Stimulated activated memory B cell treated with anti-CD40 and anti-IgM and Interleukin-4, amounts not matched to agents 10 μg/mL and 1 μg/mL and 100 μg/mL, for 72 hours (primary cell): ENCODE measurements around the gene ZSWIM6.

ENCODE experiments used
- ATAC-seq: fragments of 150-1000 bp; cut with Tn5 transposase; 2 replicates; pipeline ENCODE4 v1.10.0; 2021
- H3K27ac Mint-ChIP-seq: one replicate; pipeline ENCODE4 v1.8.0; 2022; ENCODE audit warnings: mild to moderate bottlenecking, mixed read lengths
- H3K27me3 Mint-ChIP-seq: one replicate; pipeline ENCODE4 v1.8.0; 2022; ENCODE audit warnings: mixed read lengths
- H3K36me3 Mint-ChIP-seq: one replicate; pipeline ENCODE4 v1.8.0; 2022; ENCODE audit warnings: mixed read lengths
- H3K4me1 Mint-ChIP-seq: one replicate; pipeline ENCODE4 v1.8.0; 2022; ENCODE audit warnings: mixed read lengths
- H3K4me3 Mint-ChIP-seq: one replicate; pipeline ENCODE4 v1.8.0; 2022; ENCODE audit warnings: mild to moderate bottlenecking, moderate library complexity, mixed read lengths
- H3K9me3 Mint-ChIP-seq: one replicate; pipeline ENCODE4 v1.8.0; 2022; ENCODE audit warnings: mixed read lengths

Gene ZSWIM6

GRCh38 chr5:61331407-61332357 lies at the start of gene ZSWIM6:
Gene ZSWIM6, plus strand, starts transcription at chr5:61332258. Its CDS starts 15 bp downstream, at chr5:61332273.
- Mint-ChIP-seq H3K27me3 (no peaks in the 10 kb centered on the region), H3K4me1 (peaks cover 58% of the 10 kb centered on the region), H3K9me3 (no peaks in the 10 kb centered on the region), H3K4me3 (peak within 1 kb of the TSS; percentile 86), H3K36me3 (peaks cover 9% of the 10 kb centered on the region), H3K27ac (peak within 1 kb of the TSS; percentile 83)
- peak; percentile 91 for ATAC-seq

GRCh38 chr5:61283471-61283870 lies 48.6 kb upstream of the ZSWIM6 start:
- Mint-ChIP-seq H3K27me3 (no peaks in the 10 kb centered on the region), H3K27ac (no peak overlapping the region), H3K4me3 (no peak overlapping the region), H3K36me3 (no peaks in the 10 kb centered on the region), H3K9me3 (no peaks in the 10 kb centered on the region), H3K4me1 (peaks cover 17% of the 10 kb centered on the region)
- ATAC-seq = no peak

- no peaks in the 10 kb centered on the region for H3K9me3 Mint-ChIP-seq
- H3K27ac Mint-ChIP-seq = no peak overlapping the region
- H3K27me3 Mint-ChIP-seq = no peaks in the 10 kb centered on the region
- no peaks in the 10 kb centered on the region for H3K36me3 Mint-ChIP-seq
- H3K4me3 Mint-ChIP-seq = no peak overlapping the region
- H3K4me1 Mint-ChIP-seq = peaks cover 9% of the 10 kb centered on the region
- no peak for ATAC-seq
Observed at GRCh38 chr5:61285531-61285930, 46.5 kb upstream of the ZSWIM6 start.

GRCh38 chr5:61286446-61287132 lies 45.5 kb upstream of the ZSWIM6 start:
- Mint-ChIP-seq H3K27me3 (no peaks in the 10 kb centered on the region), H3K4me1 (no peaks in the 10 kb centered on the region), H3K36me3 (no peaks in the 10 kb centered on the region), H3K27ac (no peak overlapping the region), H3K4me3 (no peak overlapping the region), H3K9me3 (no peaks in the 10 kb centered on the region)
- no peak for ATAC-seq

- ATAC-seq = no peak
- Mint-ChIP-seq H3K27ac (no peak overlapping the region), H3K27me3 (no peaks in the 10 kb centered on the region), H3K4me3 (no peak overlapping the region), H3K4me1 (no peaks in the 10 kb centered on the region), H3K9me3 (no peaks in the 10 kb centered on the region), H3K36me3 (no peaks in the 10 kb centered on the region)
Observed at GRCh38 chr5:61287474-61287873, 44.6 kb upstream of the ZSWIM6 start.

- Mint-ChIP-seq H3K27ac (no peak overlapping the region), H3K9me3 (no peaks in the 10 kb centered on the region), H3K4me1 (no peaks in the 10 kb centered on the region), H3K36me3 (no peaks in the 10 kb centered on the region), H3K27me3 (no peaks in the 10 kb centered on the region), H3K4me3 (no peak overlapping the region)
- peak; percentile 13 for ATAC-seq
Observed at GRCh38 chr5:61289241-61289640, 42.8 kb upstream of the ZSWIM6 start.

GRCh38 chr5:61289669-61290306 lies 42.3 kb upstream of the ZSWIM6 start:
- ATAC-seq = peak; percentile 39
- no peaks in the 10 kb centered on the region for H3K36me3 Mint-ChIP-seq
- no peak overlapping the region for H3K27ac Mint-ChIP-seq
- H3K9me3 Mint-ChIP-seq = no peaks in the 10 kb centered on the region
- H3K27me3 Mint-ChIP-seq = no peaks in the 10 kb centered on the region
- no peaks in the 10 kb centered on the region for H3K4me1 Mint-ChIP-seq
- no peak overlapping the region for H3K4me3 Mint-ChIP-seq

GRCh38 chr5:61290791-61291210 lies 41.3 kb upstream of the ZSWIM6 start:
- H3K27me3 Mint-ChIP-seq = no peaks in the 10 kb centered on the region
- H3K27ac Mint-ChIP-seq = no peak overlapping the region
- no peak overlapping the region for H3K4me3 Mint-ChIP-seq
- no peaks in the 10 kb centered on the region for H3K9me3 Mint-ChIP-seq
- no peak for ATAC-seq
- H3K36me3 Mint-ChIP-seq = no peaks in the 10 kb centered on the region
- peaks cover 5% of the 10 kb centered on the region for H3K4me1 Mint-ChIP-seq

GRCh38 chr5:61292062-61292657 lies 39.9 kb upstream of the ZSWIM6 start:
- H3K27ac Mint-ChIP-seq = no peak overlapping the region
- ATAC-seq = no peak
- H3K4me1 Mint-ChIP-seq = peaks cover 5% of the 10 kb centered on the region
- H3K27me3 Mint-ChIP-seq = no peaks in the 10 kb centered on the region
- H3K9me3 Mint-ChIP-seq = no peaks in the 10 kb centered on the region
- H3K4me3 Mint-ChIP-seq = no peak overlapping the region
- no peaks in the 10 kb centered on the region for H3K36me3 Mint-ChIP-seq

GRCh38 chr5:61293071-61293470 lies 39.0 kb upstream of the ZSWIM6 start:
- no peak overlapping the region for H3K4me3 Mint-ChIP-seq
- H3K27ac Mint-ChIP-seq = no peak overlapping the region
- peaks cover 9% of the 10 kb centered on the region for H3K4me1 Mint-ChIP-seq
- no peaks in the 10 kb centered on the region for H3K27me3 Mint-ChIP-seq
- no peak for ATAC-seq
- H3K9me3 Mint-ChIP-seq = no peaks in the 10 kb centered on the region
- no peaks in the 10 kb centered on the region for H3K36me3 Mint-ChIP-seq

- peaks cover 10% of the 10 kb centered on the region for H3K4me1 Mint-ChIP-seq
Observed at GRCh38 chr5:61293873-61294272, 38.2 kb upstream of the ZSWIM6 start.

GRCh38 chr5:61295365-61295764 lies 36.7 kb upstream of the ZSWIM6 start:
- no peak overlapping the region for H3K27ac Mint-ChIP-seq
- no peaks in the 10 kb centered on the region for H3K9me3 Mint-ChIP-seq
- H3K4me3 Mint-ChIP-seq = no peak overlapping the region
- H3K4me1 Mint-ChIP-seq = peaks cover 10% of the 10 kb centered on the region
- no peaks in the 10 kb centered on the region for H3K36me3 Mint-ChIP-seq
- ATAC-seq = no peak
- no peaks in the 10 kb centered on the region for H3K27me3 Mint-ChIP-seq

More at GRCh38 chr5:61293873-61294272, 38.2 kb upstream of the ZSWIM6 start:
- H3K36me3 Mint-ChIP-seq = no peaks in the 10 kb centered on the region
- H3K27me3 Mint-ChIP-seq = no peaks in the 10 kb centered on the region
- no peaks in the 10 kb centered on the region for H3K9me3 Mint-ChIP-seq
- H3K27ac Mint-ChIP-seq = no peak overlapping the region
- H3K4me3 Mint-ChIP-seq = no peak overlapping the region
- ATAC-seq = no peak

- H3K36me3 Mint-ChIP-seq = no peaks in the 10 kb centered on the region
- no peak for ATAC-seq
- H3K27me3 Mint-ChIP-seq = no peaks in the 10 kb centered on the region
- H3K4me1 Mint-ChIP-seq = peaks cover 10% of the 10 kb centered on the region
- no peak overlapping the region for H3K4me3 Mint-ChIP-seq
- no peaks in the 10 kb centered on the region for H3K9me3 Mint-ChIP-seq
- no peak overlapping the region for H3K27ac Mint-ChIP-seq
Observed at GRCh38 chr5:61298066-61298465, 34.0 kb upstream of the ZSWIM6 start.

GRCh38 chr5:61298580-61298979 lies 33.5 kb upstream of the ZSWIM6 start:
- no peak for ATAC-seq
- Mint-ChIP-seq H3K36me3 (no peaks in the 10 kb centered on the region), H3K27ac (no peak overlapping the region), H3K4me1 (peaks cover 10% of the 10 kb centered on the region), H3K4me3 (no peak overlapping the region), H3K27me3 (no peaks in the 10 kb centered on the region), H3K9me3 (no peaks in the 10 kb centered on the region)

GRCh38 chr5:61299261-61299681 lies 32.8 kb upstream of the ZSWIM6 start:
- no peak overlapping the region for H3K4me3 Mint-ChIP-seq
- no peak overlapping the region for H3K27ac Mint-ChIP-seq
- no peaks in the 10 kb centered on the region for H3K9me3 Mint-ChIP-seq
- peaks cover 10% of the 10 kb centered on the region for H3K4me1 Mint-ChIP-seq
- no peak for ATAC-seq
- no peaks in the 10 kb centered on the region for H3K36me3 Mint-ChIP-seq
- H3K27me3 Mint-ChIP-seq = no peaks in the 10 kb centered on the region
